Glomerular visceral epithelial cell (primary cell): ENCODE measurements around the gene UBE2Q2.
"Not testable (repeated sequence)": the region's sequence is repeated elsewhere in the genome, so short reads cannot be mapped to it uniquely, and the experiment has no call there.

Source experiments
- DNase-seq: peaks from one replicate; pipeline ENCODE4 v3.0.0-alpha.2; 2016; ENCODE audit errors: extremely low spot score

Gene UBE2Q2

DNA sequence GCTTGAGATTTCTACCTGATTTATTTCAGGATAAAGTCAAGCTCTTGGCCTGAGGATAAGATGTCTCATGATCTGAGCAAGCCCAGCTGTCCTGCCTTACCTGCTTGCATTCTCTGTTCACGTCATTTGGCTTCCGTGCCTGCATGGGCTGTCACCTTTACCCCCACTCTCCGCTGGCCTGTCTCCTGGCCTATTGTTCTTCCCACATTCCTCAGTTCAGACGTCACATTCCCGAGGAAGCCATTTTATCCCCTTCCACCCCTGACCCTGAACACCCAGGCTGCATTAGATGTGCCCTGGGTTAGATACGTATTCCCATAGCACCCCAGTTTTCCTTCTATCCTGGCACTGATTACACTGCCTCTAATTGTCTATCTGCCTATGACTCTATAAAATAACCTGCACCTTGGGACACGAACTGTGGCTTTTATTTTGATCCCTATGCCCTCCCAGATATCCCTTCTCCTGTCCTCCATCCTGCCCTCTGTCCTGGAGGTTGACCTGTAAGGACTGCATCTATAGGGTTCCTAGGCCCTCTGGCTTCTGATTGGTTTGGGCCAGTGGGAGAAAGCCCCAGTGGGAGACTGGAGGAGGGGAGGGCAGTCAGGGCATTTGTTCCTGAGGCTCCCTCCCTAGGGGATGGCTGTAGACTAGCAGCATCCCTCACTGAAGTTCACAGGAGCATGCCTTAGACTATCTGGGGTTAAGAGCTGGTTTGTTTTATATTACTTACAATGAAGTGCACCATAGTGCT is 19.2 kb upstream of the UBE2Q2 start:
- peak; percentile 25 for DNase-seq

DNA sequence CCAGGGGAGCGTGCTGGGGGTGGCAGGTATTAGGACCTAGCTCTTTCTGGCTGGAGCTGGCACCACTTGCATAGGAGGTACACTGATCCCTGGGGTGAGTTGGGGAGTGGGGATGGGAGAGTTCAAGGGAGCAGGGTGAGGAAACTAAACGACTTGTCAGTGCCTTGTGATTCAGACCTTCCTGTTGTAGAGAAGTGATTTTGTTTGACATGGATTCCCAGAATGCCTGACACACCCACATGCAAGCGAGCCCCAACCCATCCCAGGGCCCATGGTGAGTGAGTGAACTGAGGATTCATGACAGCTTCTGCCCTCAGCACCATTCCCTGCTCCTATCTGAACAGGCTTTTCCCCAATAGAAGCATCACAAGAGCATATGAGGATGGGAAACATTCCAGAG is 15.6 kb upstream of the UBE2Q2 start:
- no peak for DNase-seq

DNA sequence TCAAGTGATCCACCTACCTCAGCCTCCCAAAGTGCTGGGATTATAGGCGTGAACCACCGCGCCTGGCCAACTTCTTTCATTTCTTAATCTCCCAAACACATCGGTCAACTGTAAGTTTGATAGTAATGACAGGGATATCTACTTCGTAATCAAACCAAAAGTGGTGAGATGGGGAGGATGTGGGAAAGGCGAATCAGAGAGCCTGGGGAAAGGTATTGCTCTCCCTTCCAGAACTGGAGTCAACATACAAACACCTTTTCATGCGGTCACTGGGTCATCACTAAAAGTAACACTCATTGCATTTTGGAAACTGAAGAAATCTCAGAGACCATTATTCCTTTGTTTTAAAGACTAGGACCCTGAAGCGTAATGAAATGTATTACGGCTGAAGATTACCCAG is 14.8 kb upstream of the UBE2Q2 start:
- no peak for DNase-seq

DNA sequence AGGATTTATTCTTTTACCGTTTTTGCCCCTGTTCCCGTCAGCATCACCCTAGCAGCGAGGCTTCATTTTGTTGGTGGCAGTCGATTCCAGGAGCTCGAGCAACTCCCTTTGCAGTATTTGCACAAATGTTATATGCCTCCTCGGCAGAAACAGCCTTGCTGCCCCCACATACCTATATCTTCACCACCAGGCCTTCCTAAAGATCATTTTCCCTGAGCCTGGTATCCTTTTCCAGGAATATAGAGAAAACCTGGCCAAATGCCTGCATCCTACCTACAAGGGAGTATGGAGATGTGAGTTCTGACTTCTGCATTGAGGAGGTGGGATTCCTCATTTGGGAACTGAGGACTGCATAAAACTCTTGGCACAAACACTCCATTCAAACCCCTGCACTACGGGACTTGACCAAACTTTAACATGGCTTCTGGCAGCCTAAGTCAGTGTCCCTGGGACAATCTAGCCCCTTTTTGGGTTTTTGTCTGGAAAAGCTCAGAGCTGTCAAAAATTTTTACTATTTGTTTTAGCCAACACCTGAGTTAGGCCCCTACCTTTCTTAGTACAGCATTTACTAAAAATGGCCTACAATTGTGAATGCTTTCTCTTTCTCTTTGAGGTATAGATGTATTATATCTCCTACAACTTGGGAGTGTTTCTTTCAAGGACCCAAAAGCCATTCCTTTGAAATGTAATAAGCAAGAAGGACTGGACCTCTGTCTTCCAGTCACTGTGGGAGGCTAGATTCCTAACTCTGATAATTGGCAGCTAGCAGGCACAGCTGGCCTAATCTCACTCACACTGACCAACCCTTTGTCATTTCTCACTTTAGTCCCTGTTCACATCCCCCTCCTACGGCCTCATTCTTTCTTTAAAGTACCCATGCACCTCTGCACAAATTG is 12.1 kb upstream of the UBE2Q2 start:
- no peak for DNase-seq

DNA sequence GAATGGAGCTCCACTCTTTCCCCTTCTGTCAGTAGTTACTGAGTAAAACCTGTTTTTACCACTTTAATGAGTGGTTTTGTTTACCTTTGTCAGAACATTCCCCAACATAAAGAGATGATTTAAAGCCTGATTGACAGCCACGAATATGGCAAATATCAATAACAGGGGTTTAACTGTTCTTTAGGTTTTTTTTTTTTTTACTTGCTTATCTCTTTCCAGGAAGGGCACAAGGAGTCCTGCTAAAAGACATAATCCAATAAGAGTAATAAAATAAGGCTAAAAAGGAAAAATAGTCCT is 11.5 kb upstream of the UBE2Q2 start:
- no peak for DNase-seq

DNA sequence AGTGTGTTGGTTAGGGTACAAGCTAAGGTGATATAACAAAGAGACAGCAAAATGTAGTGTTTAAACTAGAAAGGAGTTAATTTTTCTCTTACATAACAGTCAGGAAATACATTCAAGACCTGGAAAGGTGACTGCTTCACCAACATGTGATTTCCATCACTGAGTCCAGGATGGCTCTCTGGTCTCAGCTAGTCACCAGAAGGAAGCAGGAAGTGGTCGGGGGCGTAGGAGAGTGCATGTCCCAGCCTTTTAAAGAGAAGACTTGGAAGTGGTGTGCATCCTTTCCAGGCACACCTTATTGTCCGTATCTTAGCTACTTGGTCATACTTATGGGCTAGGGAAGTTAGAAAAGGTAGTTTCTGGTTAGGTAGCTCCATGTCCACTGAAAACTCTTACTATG is 11.1 kb upstream of the UBE2Q2 start:
- no peak for DNase-seq

DNA sequence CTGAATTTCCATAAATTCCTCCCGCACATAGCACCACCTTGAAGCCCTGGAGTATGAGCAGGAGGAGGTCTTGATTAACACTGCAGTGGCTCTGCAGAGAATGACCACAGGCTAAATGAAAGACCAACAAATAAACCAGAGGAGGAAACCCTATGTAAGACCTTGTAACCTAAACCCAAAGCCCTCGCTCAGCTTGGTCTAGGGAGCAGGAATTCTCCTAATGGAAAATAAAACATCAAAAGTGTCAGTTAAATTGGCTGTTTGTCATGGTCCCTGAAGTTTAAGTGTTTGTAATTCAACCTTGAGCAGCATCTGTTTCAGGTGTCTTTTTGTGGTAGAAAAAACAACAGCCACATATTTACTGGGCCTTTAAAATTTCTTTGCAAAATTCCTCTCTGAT is 9.2 kb upstream of the UBE2Q2 start:
- DNase-seq = no peak

DNA sequence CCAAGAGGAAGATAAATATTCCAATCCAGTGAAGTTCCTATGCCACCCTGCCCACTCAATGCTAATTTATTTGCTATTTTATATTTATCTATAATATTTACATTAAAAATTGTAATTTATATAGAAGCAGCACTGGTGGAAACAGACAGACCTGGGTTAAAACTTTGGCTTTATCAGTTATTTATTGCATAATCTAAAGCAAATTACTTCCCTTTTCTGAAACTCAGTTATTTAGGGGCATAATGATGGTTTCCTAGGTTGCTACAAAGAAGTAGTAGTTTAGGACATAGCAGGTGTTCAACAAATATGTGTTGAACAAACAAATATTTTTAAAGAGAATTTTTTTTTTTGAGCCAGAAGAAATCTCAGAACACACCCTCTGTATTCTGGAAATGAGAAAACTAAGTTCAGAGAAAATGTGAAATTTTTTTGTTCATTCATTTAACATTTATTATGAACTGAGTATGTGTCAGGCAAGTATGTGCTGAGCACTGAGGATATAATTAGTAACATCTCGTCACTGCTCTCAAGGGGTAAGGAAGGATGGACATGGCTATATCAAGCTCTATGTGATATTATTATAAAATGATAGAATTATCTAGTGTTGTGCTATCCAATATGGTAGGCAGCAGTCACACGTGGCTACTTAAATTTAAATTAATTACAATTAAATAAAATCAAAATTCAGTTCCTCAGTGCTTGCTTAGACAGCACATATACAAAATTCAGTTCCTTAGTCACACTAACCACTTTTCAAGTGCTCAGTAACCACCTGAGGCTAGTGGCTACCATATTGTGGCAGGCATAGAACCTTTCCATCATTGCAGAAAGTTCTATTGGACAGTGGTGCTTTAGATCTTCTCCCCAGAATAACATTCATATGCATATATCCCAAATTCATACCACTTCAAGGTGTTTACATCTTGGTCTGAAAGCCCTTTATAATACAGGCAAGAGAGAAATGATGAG is 7.0 kb upstream of the UBE2Q2 start:
- DNase-seq = no peak

DNA sequence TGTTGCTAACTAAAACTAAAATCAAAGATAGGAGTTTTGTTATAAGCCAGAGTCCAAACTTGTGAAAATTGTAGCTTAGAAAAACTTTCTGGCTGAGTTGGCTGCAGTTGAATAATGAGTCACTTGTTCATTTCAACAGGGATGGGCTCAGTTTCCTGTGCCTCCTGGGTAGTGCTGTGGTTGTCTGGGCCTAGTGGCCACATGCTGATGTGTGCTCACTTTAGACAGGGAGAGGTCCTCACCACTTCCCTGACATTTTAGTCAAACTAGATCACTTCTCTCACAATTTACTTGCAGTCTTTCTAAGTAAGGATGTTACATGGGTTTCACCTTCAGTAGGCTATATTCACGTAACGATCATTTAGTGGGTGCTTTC is 6.3 kb upstream of the UBE2Q2 start:
- peak; percentile 74 for DNase-seq

DNA sequence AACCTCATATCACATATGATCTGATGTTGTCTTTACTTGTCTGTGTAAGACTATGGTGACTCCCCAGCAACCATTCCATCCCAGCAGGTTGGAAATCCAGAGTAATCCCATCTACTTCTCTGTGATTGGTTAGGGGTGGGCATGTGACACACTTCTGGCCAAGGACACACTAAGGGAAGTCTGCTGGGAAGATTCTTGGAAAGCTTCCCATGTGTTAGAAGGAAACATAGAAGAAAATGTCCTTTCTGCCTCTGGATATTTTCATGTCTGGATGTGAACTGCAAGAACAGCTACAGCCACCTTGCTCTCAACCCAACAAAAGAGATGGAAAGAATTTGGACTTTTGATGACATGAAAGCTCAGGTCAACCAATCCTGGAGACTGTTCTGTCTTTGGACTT is 2.6 kb upstream of the UBE2Q2 start:
- peak; percentile 43 for DNase-seq

DNA sequence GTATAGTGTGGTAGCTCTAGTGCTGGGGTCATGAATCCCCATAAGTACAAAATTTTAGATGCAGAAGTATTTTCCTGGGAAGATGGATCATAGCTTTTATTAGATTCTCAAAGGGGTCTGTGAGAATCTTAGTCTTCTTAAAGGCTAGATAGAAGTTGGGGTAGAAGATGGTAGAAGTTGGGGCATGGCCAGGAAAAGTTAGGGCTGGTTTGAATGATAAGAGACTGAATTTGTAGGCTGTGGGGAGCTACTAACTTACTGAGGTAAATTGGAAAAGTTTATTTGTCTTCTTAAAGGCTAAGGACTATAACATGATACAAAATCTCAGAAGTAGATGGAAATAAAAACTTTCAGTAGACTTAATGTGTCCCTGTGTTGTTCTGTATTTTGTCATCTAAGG is 1.6 kb upstream of the UBE2Q2 start:
- DNase-seq = no peak

DNA sequence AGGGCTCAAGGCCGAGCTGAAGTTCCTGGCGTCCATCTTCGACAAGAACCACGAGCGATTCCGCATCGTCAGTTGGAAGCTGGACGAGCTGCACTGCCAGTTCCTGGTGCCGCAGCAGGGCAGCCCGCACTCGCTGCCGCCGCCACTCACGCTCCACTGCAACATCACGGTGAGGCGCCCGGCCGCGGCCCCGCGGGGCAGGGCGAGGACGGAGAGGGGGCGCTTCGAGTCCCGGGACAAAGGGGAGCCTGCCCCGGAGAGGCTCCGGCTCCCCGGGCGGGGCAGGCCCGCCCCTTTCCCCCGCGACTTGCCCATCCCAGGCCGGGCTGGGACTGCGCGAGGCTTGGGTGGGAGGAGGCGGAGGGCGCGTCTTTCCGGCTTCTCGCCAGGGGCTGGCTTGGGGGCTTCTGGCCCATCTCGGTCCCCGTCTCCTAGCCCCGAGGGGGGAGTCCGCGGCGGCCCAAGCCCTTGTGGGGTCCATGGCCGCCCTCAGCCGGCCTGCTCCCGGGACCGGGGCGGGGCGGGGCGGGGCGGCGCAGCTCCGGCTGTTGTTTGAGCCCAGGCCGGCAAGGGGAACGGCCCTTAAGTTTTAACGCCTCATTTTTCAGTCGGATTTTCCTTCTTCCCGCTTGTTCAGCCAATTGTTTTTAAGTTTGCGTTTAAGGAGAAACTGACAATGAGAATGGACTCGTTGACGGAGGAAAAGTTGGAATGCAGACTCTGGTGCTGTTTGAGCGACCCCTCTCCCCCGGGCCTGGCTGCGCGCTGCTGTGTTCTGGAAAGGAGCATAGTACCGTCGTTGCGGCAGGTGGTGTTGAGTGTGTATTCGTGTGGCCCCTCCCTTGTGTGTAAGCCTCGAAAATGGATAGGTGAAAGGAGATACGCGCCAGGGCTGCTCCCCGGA is 683 bp downstream of the UBE2Q2 start:
- peak; percentile 48 for DNase-seq

DNA sequence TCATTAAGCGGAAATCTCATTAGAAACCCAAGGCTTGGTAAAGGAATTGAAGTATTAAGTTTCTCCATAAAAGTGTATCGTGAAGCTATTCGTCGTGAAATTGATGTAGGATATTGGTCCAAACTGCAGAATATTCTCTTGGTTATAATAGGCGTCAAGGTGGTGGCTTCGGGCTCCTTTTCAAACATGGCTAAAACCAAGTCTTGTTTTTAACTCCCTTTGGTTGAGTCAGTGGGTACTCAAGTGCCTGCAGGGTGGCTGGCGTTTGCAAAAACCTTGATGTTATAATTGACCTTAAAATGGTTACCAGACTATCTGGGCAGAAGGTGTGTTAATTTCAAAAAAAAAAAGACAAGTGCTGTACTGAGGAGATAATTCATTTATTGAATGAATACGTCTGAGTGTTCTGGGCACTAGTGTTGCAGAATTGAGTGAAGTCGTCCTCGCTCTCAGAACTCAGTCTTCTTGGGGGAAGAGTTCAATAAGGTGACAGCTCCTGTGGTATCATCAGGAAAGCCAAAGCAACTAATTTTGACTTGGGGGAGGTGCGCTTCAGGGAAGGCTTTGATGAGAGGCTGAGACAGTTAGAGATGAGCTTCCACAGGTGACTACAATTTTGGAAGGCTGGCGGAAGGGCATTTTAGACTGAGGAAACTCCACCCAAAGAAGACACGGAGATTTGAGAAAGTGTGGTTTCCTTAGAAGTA is 1.5 kb downstream of the UBE2Q2 start:
- DNase-seq = no peak

DNA sequence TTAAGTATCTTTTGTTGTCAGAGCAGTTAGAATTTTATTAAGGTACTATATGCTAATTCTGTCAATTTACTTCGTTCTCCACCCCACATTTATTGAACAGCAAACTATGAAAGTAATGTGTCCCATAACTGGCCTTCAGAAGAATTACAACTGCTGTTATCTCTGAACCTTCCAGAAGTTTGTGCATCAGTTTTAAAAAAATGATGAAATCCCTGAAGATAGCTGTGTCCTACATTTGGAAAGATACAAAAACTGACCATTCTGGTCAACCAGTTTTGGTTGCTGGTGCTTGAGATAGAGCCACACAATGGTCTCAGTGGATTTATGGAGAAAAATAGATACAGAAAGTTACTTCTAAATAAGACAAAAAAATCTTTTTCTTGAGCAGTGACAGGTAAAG is 5.9 kb downstream of the UBE2Q2 start:
- no peak for DNase-seq

DNA sequence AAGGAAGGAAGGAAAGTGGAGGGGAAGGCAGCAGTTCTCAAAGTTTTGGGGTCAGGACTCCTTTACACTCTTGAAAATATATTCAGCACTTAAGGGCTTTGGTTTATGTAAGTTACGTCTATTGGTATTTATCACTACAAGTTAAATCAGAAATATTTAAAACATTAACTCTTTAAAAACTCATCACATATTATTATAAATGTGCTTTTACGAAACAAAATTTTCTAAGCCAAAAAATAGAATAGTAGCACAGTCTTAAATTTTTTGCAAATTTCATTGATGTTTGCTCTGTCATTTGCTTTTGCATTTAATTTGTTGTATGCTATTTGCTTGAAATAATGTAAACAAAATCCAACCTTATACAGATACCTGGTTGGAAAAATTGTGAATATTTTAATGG is 7.5 kb downstream of the UBE2Q2 start:
- no peak for DNase-seq

DNA sequence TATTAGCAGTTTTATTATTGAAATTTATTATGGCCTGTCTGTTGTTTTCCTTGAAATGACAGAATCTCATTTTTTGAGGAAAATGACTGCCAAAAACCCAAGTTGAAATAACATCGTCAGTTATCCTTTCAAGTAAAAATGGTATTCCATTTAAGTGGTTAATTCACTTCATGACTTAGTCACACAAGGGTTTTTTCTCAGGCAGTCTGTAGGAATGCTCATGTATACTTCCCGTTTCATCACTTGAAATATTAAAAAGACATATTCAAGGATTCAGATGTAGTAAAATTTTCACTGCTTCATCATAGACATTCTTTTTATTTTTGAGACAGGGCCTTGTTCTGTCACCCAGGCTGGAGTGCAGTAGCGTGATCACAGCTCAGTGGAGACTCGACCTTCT is 8.3 kb downstream of the UBE2Q2 start:
- not testable (repeated sequence) for DNase-seq

DNA sequence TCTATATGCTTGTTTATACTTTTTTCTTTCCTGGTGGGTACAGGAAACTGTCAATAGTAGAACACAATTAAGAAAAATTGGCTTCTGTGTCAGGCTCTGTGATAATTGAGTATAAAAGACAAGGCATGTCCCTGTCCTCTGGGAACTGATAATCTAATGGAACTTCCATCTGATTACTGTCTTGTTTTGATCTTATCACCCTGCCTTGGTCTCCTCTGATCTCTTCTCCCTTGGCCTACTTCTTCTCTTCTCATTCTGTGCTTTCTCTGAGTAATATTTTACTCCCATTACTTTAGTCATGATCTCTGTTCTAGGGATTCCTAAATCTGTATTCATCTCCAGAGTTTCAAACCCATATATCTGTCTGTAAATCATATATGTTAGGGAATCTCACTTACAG is 14.6 kb downstream of the UBE2Q2 start:
- DNase-seq = no peak

DNA sequence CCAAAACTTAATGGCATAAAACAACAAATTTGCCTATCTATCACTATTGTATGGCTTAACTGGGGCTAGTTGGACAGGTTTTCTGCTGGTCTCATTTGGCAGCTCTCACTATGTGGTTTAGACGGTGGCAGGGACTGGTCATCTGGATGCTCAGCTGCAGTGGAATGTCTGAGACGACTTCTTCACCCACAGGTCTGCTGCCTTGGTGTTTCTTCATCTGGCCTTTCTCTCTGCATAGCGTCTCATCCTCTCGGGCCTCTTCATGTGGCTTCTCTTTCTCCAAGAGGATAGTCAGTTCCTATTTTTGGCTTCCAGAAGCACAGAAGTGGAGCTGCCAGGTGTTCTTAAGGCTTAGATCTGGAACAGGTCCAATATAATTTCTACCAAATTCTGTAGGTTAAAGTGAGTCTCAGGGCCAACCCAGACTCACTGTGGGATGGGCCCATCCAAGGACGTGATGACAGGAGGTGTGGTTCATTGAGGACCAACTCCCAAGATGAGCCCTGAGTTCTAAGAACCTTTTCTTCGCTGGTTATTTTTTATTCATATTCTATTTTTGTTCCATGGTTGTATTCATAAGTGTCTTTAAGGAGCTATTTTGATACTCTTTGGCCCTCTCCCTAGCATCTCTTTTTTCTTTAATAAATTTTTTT is 18.6 kb downstream of the UBE2Q2 start:
- no peak for DNase-seq

DNA sequence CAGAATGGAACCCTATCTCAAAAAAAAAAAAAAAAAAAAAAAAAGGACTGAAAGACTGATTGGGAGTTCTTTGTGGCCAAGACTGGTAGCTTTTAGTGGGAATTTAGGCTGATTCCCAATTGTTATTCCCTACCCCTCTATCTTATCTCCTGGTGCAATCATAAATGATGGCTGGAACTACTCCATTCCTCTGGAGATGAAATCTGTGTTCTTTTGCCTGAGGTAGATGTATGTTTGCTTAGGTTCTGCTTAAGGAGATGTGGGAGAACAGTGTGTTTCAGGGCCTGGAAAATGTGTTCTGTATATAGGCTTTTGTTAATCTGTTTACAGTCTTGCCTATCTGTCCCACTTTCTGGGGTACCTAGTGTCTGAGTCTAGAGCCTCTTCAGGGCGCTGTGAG is 19.5 kb downstream of the UBE2Q2 start:
- no peak for DNase-seq
